Measurements from ENCODE around the gene RAB35.

Gene RAB35

GRCh38 chr12:120126635-120127005 lies 10.1 kb upstream of the RAB35 start:
- TF ChIP-seq REST (IDR thresholded peaks at IDR 0.05; ENCODE audit: low read depth) (no peak), ZBTB7A (IDR thresholded peaks at IDR 0.05; ENCODE audit: low read depth) (no peak), MAX (IDR thresholded peaks at IDR 0.05) (no peak), TCF12 (IDR thresholded peaks at IDR 0.05; ENCODE audit: low read depth) (no peak), TAF1 (IDR thresholded peaks at IDR 0.05; ENCODE audit: low read depth) (no peak), NFIC (IDR thresholded peaks at IDR 0.05) (no peak), EP300 (IDR thresholded peaks at IDR 0.05; ENCODE audit: borderline replicate concordance) (no peak)

GRCh38 chr12:120125792-120126634 lies 9.5 kb upstream of the RAB35 start:
- TF ChIP-seq TAF1 (IDR thresholded peaks at IDR 0.05; ENCODE audit: low read depth) (no peak), USF1 (IDR thresholded peaks at IDR 0.05) (no peak), EGR1 (IDR thresholded peaks at IDR 0.05) (no peak), YY1 (IDR thresholded peaks at IDR 0.05; ENCODE audit: low read depth) (no peak), REST (IDR thresholded peaks at IDR 0.05; ENCODE audit: low read depth) (no peak), ZBTB7A (IDR thresholded peaks at IDR 0.05; ENCODE audit: low read depth) (no peak), EP300 (IDR thresholded peaks at IDR 0.05; ENCODE audit: borderline replicate concordance) (no peak), TCF12 (IDR thresholded peaks at IDR 0.05; ENCODE audit: low read depth) (no peak), FOXM1 (IDR thresholded peaks at IDR 0.05; ENCODE audit: borderline replicate concordance, low read depth) (no peak), MAX (IDR thresholded peaks at IDR 0.05) (no peak), CREB1 (IDR thresholded peaks at IDR 0.05; ENCODE audit: low read depth) (no peak), NFIC (IDR thresholded peaks at IDR 0.05) (no peak), CEBPB (IDR thresholded peaks at IDR 0.05) (no peak), TEAD4 (IDR thresholded peaks at IDR 0.05) (no peak), RAD21 (IDR thresholded peaks at IDR 0.05; ENCODE audit: low read depth) (no peak)

DNA sequence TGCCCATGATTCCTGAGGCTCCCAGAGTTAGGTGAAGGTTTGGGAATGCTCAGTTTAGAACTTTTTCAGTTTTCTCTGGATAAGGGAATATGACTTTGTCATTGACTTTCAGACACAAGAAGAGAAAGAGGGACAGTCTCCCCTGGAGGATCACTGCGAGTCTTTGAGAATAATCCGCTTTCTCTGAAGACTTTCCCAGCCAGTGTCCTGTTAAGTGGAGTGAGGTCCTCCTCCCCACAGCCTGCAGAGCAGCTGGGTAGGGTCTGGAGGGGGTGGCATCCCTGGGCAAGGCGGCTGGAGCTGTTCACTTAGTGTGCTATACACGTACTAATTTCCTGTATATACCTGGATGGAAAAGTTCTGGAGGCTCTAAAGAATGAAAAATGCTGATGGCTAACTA lies 8.5 kb upstream of the RAB35 start:
- TF ChIP-seq REST (IDR thresholded peaks at IDR 0.05; ENCODE audit: low read depth) (no peak), NFIC (IDR thresholded peaks at IDR 0.05) (no peak), ZBTB7A (IDR thresholded peaks at IDR 0.05; ENCODE audit: low read depth) (no peak), YY1 (IDR thresholded peaks at IDR 0.05; ENCODE audit: low read depth) (no peak)

- TF ChIP-seq ZBTB7A (IDR thresholded peaks at IDR 0.05; ENCODE audit: low read depth) = no peak
Observed at GRCh38 chr12:120121766-120122293, 5.3 kb upstream of the RAB35 start.

- no peak for TF ChIP-seq EGR1 (IDR thresholded peaks at IDR 0.05)
- TF ChIP-seq MAX (IDR thresholded peaks at IDR 0.05) = no peak
- TF ChIP-seq CEBPB (IDR thresholded peaks at IDR 0.05) = no peak
- TF ChIP-seq YY1 (IDR thresholded peaks at IDR 0.05; ENCODE audit: low read depth) = no peak
Observed at GRCh38 chr12:120121343-120121742, 4.8 kb upstream of the RAB35 start.

Measured in Ishikawa (cell line).